NB4 (cell line): ENCODE measurements around the gene C3.

Experiments
- TF ChIP-seq, protein P1 (sequence below): IDR thresholded peaks from one replicate; pipeline ENCODE4 v1.5.1; 2012; ENCODE audit warnings: low read depth, low read length
- TF ChIP-seq, protein P2 (sequence below): IDR thresholded peaks from 2 replicates; pipeline ENCODE4 v1.6.1; 2011; ENCODE audit warnings: low read depth, low read length

GRCh38 chr19:6692027-6692426 is 28.4 kb downstream of the C3 start:
- TF ChIP-seq, protein P1, sequence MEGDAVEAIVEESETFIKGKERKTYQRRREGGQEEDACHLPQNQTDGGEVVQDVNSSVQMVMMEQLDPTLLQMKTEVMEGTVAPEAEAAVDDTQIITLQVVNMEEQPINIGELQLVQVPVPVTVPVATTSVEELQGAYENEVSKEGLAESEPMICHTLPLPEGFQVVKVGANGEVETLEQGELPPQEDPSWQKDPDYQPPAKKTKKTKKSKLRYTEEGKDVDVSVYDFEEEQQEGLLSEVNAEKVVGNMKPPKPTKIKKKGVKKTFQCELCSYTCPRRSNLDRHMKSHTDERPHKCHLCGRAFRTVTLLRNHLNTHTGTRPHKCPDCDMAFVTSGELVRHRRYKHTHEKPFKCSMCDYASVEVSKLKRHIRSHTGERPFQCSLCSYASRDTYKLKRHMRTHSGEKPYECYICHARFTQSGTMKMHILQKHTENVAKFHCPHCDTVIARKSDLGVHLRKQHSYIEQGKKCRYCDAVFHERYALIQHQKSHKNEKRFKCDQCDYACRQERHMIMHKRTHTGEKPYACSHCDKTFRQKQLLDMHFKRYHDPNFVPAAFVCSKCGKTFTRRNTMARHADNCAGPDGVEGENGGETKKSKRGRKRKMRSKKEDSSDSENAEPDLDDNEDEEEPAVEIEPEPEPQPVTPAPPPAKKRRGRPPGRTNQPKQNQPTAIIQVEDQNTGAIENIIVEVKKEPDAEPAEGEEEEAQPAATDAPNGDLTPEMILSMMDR: no peak
- TF ChIP-seq, protein P2, sequence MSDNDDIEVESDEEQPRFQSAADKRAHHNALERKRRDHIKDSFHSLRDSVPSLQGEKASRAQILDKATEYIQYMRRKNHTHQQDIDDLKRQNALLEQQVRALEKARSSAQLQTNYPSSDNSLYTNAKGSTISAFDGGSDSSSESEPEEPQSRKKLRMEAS: no peak
